ENCODE results near the gene VDAC1. TPM values are rescaled to one million over a fixed set of nuclear protein-coding genes. Genes with fewer than 3 reads are reported as not detected.
"Not testable (repeated sequence)": the region's sequence is repeated elsewhere in the genome, so short reads cannot be mapped to it uniquely, and the experiment has no call there.

VDAC1 gene
- polyA plus RNA-seq, 10 donors, result 194 to 257 (median 229) TPM

GRCh38 chr5:133970325-133970909, 34.4 kb downstream of the VDAC1 start:
- no peak for DNase-seq

DNA sequence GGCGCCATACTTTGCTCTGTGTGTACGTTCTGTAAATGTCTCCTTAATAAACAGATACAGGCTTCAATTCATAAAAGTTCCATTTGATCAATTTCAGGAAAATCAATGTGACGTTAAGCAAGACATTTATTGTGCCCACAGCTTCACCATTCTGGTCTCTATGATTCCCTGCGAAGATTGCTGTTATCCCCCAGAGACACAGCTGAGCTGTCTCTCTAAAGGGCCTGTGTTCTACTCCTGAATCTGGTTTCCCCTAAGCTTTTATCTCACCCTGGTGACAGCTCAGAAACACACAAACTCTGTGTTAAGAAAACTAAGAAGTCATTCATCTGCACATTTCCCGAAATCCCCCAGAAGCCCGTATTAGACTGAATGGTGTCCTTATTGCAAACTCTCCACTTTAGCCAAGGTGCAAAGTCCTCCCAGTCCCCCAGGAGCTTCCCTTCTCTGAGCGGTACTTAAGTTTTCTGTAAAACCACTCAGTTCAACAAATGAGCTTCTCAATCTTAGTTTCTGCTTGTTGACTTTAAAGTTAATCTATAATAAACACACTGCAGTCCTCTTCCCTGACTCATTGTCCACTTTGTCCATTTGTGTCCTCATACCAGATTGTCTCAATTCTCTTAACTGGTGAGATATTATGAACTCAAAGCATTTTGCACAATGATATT, 35.0 kb downstream of the VDAC1 start:
- DNase-seq, result no peak

DNA sequence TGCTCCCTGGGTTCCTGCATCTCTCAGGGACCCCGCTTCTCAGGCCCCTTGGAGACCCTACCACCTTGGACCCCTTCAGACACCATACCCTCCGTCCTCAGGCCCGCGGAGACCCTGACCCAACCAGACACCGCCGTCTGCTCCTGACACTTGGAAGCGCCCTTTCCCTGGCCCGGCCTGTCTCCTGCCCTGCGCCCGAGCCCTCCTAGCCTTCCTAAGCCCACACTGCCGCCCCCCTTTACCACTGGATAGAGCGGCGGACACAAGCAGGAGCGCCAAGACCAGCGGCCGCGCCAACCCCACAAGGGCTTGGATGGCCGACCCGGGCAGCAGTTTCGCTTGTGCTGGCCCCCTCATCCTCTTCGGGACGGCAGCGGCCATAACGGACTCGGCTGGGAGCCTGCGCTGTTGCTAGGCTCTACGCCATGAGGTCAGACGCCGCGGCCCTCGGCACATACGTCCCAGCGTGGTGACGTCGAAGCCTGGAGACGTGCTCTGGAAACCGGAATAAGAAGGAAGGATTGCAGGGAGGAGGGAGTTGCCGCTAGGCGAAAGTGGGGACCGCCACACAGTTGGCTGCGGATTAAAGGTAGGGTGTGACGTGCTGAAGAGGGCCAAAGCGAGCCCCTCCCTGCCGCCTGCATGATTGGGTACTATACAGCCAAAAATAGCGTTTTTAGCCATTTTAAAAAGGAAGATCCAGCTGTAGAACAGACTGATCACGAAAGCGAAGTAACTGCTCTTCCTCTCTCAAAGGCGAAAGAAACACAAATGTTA, 36.4 kb downstream of the VDAC1 start, which contains the start of gene C5orf15:
Gene C5orf15, minus strand, starts transcription at position 422 of the 777 bp plus-strand sequence. Its CDS starts 41 bp downstream, at position 381.
- peak; percentile 98 to 99 (median 99) for DNase-seq

- DNase-seq, result peak in 1 of 3 donors; percentile 61
Observed at GRCh38 chr5:133967698-133968203, 37.0 kb downstream of the VDAC1 start.

DNA sequence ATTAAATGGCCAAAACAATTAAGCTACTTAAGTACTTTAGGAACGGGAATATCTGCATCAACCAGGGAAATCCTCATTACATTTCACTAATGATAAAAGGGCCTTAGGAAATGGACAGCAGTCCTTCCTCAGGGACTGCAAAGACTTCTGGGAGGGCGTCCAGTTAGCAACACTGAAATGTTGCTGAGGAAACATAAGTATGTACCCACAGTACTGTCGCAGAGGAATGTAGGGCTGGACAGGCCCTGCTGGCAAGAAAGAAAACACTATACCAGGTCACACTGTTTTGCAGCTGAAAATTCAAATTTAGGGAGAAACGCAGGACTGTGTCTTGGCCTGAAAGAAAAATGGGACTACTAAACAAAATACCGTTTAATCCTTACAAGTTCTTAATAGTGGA, 37.7 kb downstream of the VDAC1 start:
- no peak for DNase-seq

- DNase-seq, result no peak
Observed at GRCh38 chr5:133966090-133966489, 38.7 kb downstream of the VDAC1 start.

DNA sequence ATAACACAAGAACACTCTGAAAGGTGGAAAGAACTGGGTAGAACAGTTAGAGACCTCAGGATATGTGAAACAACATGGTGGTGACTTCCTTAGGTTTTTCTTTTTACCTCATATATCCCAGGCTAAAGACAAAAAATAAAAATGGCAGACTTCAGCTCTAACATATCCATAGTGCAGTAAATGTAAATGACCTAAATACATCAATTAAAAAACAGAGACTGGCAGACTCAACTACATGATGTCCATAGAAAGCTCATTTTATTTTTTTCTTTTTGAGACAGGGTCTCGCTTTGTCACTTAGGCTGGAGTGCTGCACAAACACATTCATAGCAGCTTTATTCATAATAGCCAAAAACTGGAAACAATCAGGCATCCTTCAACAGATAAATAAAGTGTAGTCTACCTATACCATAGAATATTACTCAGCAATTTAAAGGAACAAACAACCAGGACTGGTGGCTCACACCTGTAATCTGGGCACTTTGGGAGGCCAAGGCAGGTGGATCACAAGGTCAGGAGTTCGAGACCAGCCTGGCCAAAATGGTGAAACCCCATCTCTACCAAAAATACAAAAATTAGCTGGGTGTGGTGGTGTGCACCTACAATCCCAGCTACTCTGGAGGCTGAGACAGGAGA, 41.2 kb downstream of the VDAC1 start:
- DNase-seq, result no peak

GRCh38 chr5:133962801-133963476, 41.8 kb downstream of the VDAC1 start:
- peak in 1 of 3 donors; percentile 36 for DNase-seq

GRCh38 chr5:133962131-133962530, 42.6 kb downstream of the VDAC1 start:
- DNase-seq, result no peak

- DNase-seq, result no peak
Observed at GRCh38 chr5:133959643-133960042, 45.1 kb downstream of the VDAC1 start.

DNA sequence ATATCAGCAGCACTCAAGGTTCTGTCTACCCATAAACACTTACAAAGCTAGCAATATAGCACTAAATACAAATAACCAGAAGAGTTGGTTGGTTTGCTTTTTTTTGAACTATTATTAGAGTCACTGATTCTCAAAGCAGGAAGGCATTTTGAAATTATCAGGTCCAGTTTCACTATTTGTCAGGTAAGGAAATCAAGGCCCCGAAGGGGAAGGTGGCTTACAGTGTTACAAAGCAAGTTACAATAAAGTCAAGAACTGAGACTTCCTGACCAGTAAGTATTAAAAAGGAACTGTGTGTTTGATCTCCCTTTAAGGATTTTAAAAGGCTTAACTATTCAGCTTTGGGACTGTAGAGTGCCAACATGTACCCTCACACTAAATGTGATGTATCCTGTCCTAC, 47.2 kb downstream of the VDAC1 start:
- DNase-seq, result no peak

GRCh38 chr5:133957080-133957479, 47.7 kb downstream of the VDAC1 start:
- DNase-seq, result no peak

- not testable (repeated sequence) for DNase-seq
Observed at GRCh38 chr5:133956196-133956595, 48.6 kb downstream of the VDAC1 start.

GRCh38 chr5:133953568-133954145, 51.1 kb downstream of the VDAC1 start:
- DNase-seq, result no peak

GRCh38 chr5:133952729-133953567, 51.8 kb downstream of the VDAC1 start:
- peak in 1 of 3 donors; percentile 50 for DNase-seq

DNA sequence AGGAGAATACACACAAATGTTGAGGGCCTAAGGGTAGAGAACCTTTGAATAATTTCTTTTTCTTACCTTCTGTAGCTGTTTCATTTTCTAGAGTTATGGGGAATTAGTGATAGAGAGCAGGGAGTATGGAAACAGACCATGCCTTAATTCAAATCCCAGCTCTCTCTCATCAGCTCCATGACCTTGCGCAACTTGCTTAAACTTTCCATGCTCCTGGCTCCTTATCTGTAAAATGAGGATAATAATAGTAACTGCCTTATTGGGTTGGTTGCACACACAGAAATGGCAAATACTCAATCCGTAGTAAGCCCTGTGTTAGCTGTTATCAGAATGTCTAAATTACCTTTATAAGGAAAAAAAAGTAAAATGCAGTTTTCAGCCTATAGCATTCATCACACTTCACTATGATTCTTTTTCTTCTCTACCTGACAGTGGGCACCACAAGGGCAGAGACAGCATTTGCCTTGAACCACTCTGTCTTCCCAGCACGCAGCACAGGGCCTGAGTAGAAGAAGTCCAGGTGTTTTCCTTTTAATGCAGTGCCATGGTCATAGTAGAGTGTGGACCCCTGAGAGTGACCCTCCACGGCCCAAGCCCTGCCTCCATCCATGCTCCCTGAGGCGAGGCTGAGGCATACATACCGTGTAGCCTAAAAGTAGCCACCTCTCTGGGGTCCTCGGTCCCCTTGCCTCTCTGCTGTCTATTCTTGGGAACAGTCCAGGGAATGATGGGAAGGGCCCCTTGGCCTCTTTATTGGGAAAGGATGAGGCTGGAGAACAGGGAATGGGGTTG, 53.8 kb downstream of the VDAC1 start:
- DNase-seq, result no peak

- DNase-seq, result no peak
Observed at GRCh38 chr5:133948721-133949120, 56.1 kb downstream of the VDAC1 start.

DNA sequence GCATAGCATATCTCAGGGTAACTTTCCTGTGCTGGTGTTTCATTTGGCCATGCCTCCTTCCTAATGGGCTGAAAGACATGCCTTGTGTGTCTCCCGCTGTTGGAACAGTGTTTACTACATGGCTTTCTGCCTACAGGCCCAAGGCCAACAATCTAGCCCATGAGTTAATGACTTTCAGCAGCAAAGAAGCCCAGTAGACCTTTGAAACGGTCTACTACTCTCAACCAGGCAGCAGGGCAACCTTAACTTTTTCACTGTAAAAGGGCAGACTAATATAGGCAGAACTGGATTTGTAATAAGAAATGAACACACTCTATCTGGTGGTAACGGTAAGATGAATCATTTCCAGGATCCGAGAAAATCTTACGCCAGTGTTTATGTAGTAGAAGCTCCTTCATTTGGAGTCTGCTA, 57.3 kb downstream of the VDAC1 start:
- no peak for DNase-seq

DNA sequence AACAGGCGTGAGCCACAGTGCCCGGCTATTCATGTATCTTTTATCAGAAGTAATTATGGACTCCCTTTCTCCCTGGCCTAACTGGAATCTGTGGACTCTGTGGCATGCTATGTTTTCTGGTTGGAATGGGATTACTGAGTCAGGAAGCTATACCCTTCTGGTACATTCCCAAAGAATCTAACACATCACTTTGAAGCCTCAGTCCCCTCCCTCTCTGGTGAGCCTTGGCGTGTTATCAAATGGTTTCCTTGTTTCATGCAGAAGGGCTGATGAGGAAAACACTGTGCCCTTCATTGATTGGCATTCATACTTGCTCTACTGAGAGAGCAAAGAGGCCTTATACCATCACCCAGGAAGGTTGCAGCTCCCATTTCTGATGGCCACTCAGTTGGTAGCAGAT, 59.2 kb downstream of the VDAC1 start:
- no peak for DNase-seq
